IgD-negative memory B cell (primary cell): ENCODE data around the gene MCC. TPM values are rescaled to one million over a fixed set of nuclear protein-coding genes. Genes with fewer than 3 reads are reported as not detected.

Experiments
- H3K27ac Mint-ChIP-seq, 3 donors: one replicate each; pipeline ENCODE4 v1.8.0; 2020 to 2022; ENCODE audit warnings: mild to moderate bottlenecking in 3 of 3, mixed read lengths in 3 of 3, moderate library complexity in 1 of 3
- H3K27me3 Mint-ChIP-seq: one replicate; pipeline ENCODE4 v1.8.0; 2021; ENCODE audit warnings: mixed read lengths
- H3K36me3 Mint-ChIP-seq: one replicate; pipeline ENCODE4 v1.8.0; 2020; ENCODE audit warnings: mild to moderate bottlenecking, mixed read lengths
- H3K4me1 Mint-ChIP-seq, 3 donors: one replicate each; pipeline ENCODE4 v1.8.0; 2020 to 2022; ENCODE audit warnings: mixed read lengths in 3 of 3, mild to moderate bottlenecking in 1 of 3
- H3K4me3 Mint-ChIP-seq, 4 donors: one replicate each; pipeline ENCODE4 v1.8.0; 2020 to 2022; ENCODE audit warnings: mild to moderate bottlenecking in 4 of 4, mixed read lengths in 4 of 4, moderate library complexity in 3 of 4
- H3K9me3 Mint-ChIP-seq, 3 donors: one replicate each; pipeline ENCODE4 v1.8.0; 2020 to 2021; ENCODE audit warnings: mixed read lengths in 3 of 3, mild to moderate bottlenecking in 1 of 3
- polyA plus RNA-seq: library from polyadenylated mRNA; unstranded; fragments of 300-500 nt; fragmentation: Illumina TruSeq; gene quantifications from one replicate; pipeline ENCODE4 v1.2.3, GENCODE V29; 2021

Gene MCC
- polyA plus RNA-seq, 1 donor from 2014 or later: 0.40 TPM

GRCh38 chr5:112974901-112975300 lies 513.4 kb downstream of the MCC start:
- no peaks in the 10 kb centered on the region for H3K9me3 Mint-ChIP-seq
- peak overlapping the region in 1 of 3 donors; percentile 89 for H3K27ac Mint-ChIP-seq
- no peaks in the 10 kb centered on the region for H3K27me3 Mint-ChIP-seq
- H3K4me1 Mint-ChIP-seq: peaks cover 25 to 42% (median 34%) of the 10 kb centered on the region in 3 donors
- H3K4me3 Mint-ChIP-seq: peak overlapping the region in 2 of 4 donors; percentile 81 to 100
- H3K36me3 Mint-ChIP-seq: peaks cover 4% of the 10 kb centered on the region

- H3K27me3 Mint-ChIP-seq: no peaks in the 10 kb centered on the region
- no peaks in the 10 kb centered on the region for H3K9me3 Mint-ChIP-seq
- peaks cover 4% of the 10 kb centered on the region for H3K36me3 Mint-ChIP-seq
- no peak overlapping the region for H3K27ac Mint-ChIP-seq
- peak overlapping the region in 1 of 4 donors; percentile 36 for H3K4me3 Mint-ChIP-seq
- H3K4me1 Mint-ChIP-seq: peaks cover 25 to 38% (median 32%) of the 10 kb centered on the region in 3 donors
Observed at GRCh38 chr5:112973904-112974303, 514.3 kb downstream of the MCC start.

GRCh38 chr5:112973036-112973435 lies 515.2 kb downstream of the MCC start:
- Mint-ChIP-seq H3K4me1 (peaks cover 18 to 31% (median 25%) of the 10 kb centered on the region in 3 donors), H3K4me3 (no peak overlapping the region), H3K27ac (no peak overlapping the region), H3K36me3 (peaks cover 4% of the 10 kb centered on the region), H3K9me3 (no peaks in the 10 kb centered on the region), H3K27me3 (no peaks in the 10 kb centered on the region)

Other genes starting within 250 kb of the MCC start
- not detected for gene TSSK1B, start 53.5 kb downstream of the MCC start, polyA plus RNA-seq
- 12.6 TPM for gene YTHDC2, start 25.2 kb upstream of the MCC start, polyA plus RNA-seq